HL-60 (cell line): ENCODE results near the gene THYN1.

Experiments used
- CTCF ChIP-seq: IDR thresholded peaks from one replicate; pipeline ENCODE4 v1.5.1; 2011; ENCODE audit warnings: low read length, control low read depth, inconsistent platforms; ENCODE audit not compliant: insufficient read depth
- GABPA ChIP-seq: IDR thresholded peaks from 2 replicates; pipeline ENCODE4 v1.6.1; 2012; ENCODE audit warnings: low read depth
- POLR2AphosphoS5 ChIP-seq: IDR thresholded peaks from 2 replicates; pipeline ENCODE4 v1.6.1; 2012; ENCODE audit warnings: low read depth
- SPI1 ChIP-seq: IDR thresholded peaks from 2 replicates; pipeline ENCODE4 v1.6.1; 2012; ENCODE audit warnings: low read depth, mild to moderate bottlenecking, borderline replicate concordance
- TF ChIP-seq, protein P1 (sequence below): IDR thresholded peaks from 2 replicates; pipeline ENCODE4 v1.6.1; 2012; ENCODE audit warnings: low read depth; ENCODE audit not compliant: insufficient replicate concordance

- no peak for TF ChIP-seq CTCF
- TF ChIP-seq, protein P1, sequence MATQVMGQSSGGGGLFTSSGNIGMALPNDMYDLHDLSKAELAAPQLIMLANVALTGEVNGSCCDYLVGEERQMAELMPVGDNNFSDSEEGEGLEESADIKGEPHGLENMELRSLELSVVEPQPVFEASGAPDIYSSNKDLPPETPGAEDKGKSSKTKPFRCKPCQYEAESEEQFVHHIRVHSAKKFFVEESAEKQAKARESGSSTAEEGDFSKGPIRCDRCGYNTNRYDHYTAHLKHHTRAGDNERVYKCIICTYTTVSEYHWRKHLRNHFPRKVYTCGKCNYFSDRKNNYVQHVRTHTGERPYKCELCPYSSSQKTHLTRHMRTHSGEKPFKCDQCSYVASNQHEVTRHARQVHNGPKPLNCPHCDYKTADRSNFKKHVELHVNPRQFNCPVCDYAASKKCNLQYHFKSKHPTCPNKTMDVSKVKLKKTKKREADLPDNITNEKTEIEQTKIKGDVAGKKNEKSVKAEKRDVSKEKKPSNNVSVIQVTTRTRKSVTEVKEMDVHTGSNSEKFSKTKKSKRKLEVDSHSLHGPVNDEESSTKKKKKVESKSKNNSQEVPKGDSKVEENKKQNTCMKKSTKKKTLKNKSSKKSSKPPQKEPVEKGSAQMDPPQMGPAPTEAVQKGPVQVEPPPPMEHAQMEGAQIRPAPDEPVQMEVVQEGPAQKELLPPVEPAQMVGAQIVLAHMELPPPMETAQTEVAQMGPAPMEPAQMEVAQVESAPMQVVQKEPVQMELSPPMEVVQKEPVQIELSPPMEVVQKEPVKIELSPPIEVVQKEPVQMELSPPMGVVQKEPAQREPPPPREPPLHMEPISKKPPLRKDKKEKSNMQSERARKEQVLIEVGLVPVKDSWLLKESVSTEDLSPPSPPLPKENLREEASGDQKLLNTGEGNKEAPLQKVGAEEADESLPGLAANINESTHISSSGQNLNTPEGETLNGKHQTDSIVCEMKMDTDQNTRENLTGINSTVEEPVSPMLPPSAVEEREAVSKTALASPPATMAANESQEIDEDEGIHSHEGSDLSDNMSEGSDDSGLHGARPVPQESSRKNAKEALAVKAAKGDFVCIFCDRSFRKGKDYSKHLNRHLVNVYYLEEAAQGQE, result no peak
- no peak for TF ChIP-seq GABPA
- TF ChIP-seq POLR2AphosphoS5, result no peak
- no peak for TF ChIP-seq SPI1
Observed at GRCh38 chr11:134248910-134249480, 4.2 kb downstream of the THYN1 start.
